GM12801 (cell line): ENCODE measurements around the gene ITGB5.

ENCODE experiments used
- CTCF ChIP-seq: IDR thresholded peaks from one replicate; pipeline ENCODE4 v1.5.1; 2011; ENCODE audit warnings: control low read depth; ENCODE audit not compliant: insufficient read length; ENCODE audit errors: extremely low read depth

The ITGB5 gene

DNA sequence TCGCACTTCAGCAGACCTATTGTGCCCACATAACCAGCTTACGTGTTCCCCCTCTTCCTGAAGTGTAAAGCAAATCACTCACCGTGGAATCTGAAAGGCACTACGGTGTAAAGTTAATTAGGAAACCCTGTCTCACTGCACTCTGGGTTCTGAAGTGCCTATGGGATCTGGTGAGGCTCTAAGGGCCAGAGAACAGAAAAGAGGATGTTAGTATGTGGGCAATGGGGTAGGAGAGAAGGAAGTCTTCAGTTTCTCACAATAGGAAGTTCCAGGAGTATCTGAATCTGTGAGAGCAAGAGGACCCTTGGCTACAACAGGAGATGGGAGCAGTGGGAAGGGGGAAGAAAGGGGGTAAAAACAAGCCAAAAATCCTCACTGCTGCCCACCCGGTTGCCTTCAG is 71.4 kb downstream of the ITGB5 start:
- no peak for TF ChIP-seq CTCF

GRCh38 chr3:124814620-124815421 is 72.3 kb downstream of the ITGB5 start:
- no peak for TF ChIP-seq CTCF

DNA sequence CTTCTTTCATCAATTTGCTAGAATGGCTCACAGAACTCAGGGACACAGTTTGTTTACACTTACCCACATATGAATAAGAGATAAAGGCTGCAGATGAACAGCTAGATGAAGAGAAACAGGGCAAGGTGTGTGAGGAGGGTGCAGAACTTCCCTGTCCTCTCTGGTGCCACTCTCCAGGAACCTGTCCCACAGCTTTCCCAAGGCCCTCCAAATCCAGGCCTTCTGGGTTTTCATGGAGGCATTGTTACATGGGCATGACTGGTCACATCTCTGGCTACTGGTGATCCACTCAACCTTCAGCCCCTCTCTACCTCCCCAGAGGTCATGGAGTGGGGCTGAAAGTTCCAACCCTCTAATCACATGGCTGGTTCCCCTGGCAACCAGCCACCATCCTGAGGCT is 73.6 kb downstream of the ITGB5 start:
- TF ChIP-seq CTCF: no peak

GRCh38 chr3:124812291-124813265 is 74.6 kb downstream of the ITGB5 start:
- no peak for TF ChIP-seq CTCF

DNA sequence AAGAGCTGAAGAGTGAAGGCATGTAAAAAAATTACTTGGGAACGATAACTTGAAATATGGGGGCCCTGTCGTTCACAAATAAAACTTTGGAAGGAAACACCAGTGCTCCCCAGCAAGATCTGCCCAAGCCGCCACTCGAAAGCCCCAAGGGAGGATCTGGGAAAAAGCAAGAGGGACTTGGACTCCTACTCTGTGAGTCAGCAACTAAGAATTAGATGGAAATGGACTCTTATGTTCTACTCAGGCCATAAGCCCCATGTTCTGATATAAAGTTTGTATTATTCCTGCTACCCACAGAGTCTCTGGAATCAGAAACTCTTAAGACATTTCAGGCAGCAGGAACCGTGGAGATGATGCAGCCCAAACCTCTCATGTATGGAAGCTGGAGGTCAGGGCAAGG is 75.7 kb downstream of the ITGB5 start:
- no peak for TF ChIP-seq CTCF

DNA sequence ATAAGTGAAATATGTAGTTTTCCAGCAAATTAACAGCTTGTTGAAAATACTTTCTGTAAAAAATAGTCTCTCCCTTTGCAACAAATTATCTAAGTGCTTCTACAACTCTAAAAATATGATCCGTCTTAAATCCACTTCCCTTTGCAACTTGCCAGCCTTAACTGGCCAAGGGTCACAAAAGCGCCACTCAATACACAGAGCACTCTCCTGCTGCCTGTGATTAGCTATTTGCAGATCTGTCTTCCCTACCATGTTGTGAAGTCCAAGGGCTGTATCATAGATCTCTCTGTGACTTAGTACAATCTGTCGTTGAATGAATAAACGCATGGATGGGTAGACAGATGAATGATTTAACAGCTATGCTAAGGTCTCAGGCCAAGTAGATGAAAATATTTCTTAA is 76.2 kb downstream of the ITGB5 start:
- TF ChIP-seq CTCF: no peak

DNA sequence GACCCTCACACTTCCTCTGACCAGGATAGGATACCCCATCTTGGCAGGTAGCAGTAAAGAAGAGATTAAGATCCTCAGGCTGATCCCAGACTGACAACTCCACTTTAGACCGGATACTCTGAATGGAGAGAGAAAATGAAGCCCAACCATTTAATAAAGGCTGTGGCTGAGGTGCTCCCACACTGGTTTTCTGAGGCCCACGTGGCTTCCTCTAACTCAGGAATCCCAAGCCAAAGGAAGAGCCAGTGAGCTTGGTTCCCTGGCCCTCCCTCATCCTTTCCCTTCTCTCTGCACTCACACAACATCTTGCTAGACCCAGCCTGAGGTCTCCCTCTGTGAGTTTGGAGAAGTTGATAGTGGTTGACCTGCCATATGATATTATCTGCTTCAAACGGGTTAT is 78.1 kb downstream of the ITGB5 start:
- TF ChIP-seq CTCF: no peak
